ENCODE measurements around the gene ATP6V1E1. TPM values are rescaled to one million over a fixed set of nuclear protein-coding genes. Genes with fewer than 3 reads are reported as not detected.

ATP6V1E1 gene
- total and polyA plus RNA-seq, 2 of the 13 experiments (the other 11 are each of a cell fraction or from before 2014, with no cell fraction given), result 69.3 to 90.9 TPM

GRCh38 chr22:17583151-17583550 is 45.4 kb downstream of the ATP6V1E1 start:
- Histone ChIP-seq H3K27ac (ENCODE audit: extremely low read length, insufficient read depth, low read length) (no peak overlapping the region), H3K4me3 (replicated peaks in 1 of 3; ENCODE audit: insufficient read depth in 1 of 3, low read depth in 2 of 3, low read length in 3 of 3) (no peak overlapping the region), H3K79me2 (ENCODE audit: insufficient read depth, low read length) (no peaks in the 10 kb centered on the region), H4K20me1 (ENCODE audit: insufficient read depth, low read length) (no peaks in the 10 kb centered on the region), H3K9me3 (ENCODE audit: low read length) (no peaks in the 10 kb centered on the region), H2AFZ (ENCODE audit: low read length) (no peak overlapping the region), H3K9ac (ENCODE audit: insufficient read depth, low read depth, low read length) (no peak overlapping the region), H3K4me1 (ENCODE audit: insufficient read depth, low read length) (peaks cover 27% of the 10 kb centered on the region), H3K4me2 (ENCODE audit: low read depth, low read length) (no peak overlapping the region), H3K27me3 (ENCODE audit: control insufficient read depth in 1 of 2, insufficient read depth in 2 of 2, low read length in 2 of 2) (no peaks in the 10 kb centered on the region), H3K36me3 (replicated peaks in 1 of 2; ENCODE audit: control insufficient read depth in 1 of 2, insufficient read depth in 2 of 2, low read length in 2 of 2) (no peaks in the 10 kb centered on the region)
- POLR2A ChIA-PET, result no interaction called here
- no TSS peak for BruUV-seq (replicated peaks)
- DNase-seq (ENCODE audit: low spot score) (no peak), ATAC-seq (no peak), FAIRE-seq (no peak)
- CTCF ChIA-PET (ENCODE audit: low intra/inter-chr PET ratio, low total read pairs), result no interaction called here
- 50% methylated on average over 1 of the region's 10 CpGs for WGBS (ENCODE audit: low lambda C conversion rate)
- in situ Hi-C loops (cut with HindIII; ENCODE audit: extremely low pct_ligation_motif_present, low pct_unique_long_range_greater_than_20kb) (no loop called here), intact Hi-C loops (cut with micrococcal nuclease; ENCODE audit: unreplicated experiment) (loop anchor here (5.0 kb wide), 1 partner anchor 216 kb away; the partner anchor contains the start of gene CECR2)
- TF ChIP-seq ZNF407 (CRISPR knock-in tag; IDR thresholded peaks at IDR 0.05; ENCODE audit: not compliant biosample characterization), result no peak
- TF ChIP-seq ESRRA (CRISPR knock-in tag; IDR thresholded peaks at IDR 0.05; ENCODE audit: low read depth), result no peak
- TF ChIP-seq ZFP41 (CRISPR knock-in tag; IDR thresholded peaks at IDR 0.05; ENCODE audit: borderline replicate concordance), result no peak
- TF ChIP-seq ATF7-NPFF (CRISPR knock-in tag; IDR thresholded peaks at IDR 0.05; ENCODE audit: low read depth), result no peak
- no peak for TF ChIP-seq TIGD3 (CRISPR knock-in tag; IDR thresholded peaks at IDR 0.05; ENCODE audit: borderline replicate concordance)
- no peak for TF ChIP-seq MTA3 (CRISPR knock-in tag; IDR thresholded peaks at IDR 0.05)
- TF ChIP-seq ARID4A (CRISPR knock-in tag; IDR thresholded peaks at IDR 0.05; ENCODE audit: borderline replicate concordance), result no peak

Data from HepG2 (cell line).